Activated T-cell treated with anti-CD3 and anti-CD28 coated beads, Interleukin-2, amount 50 U/mL, for 72 hours (primary cell): ENCODE results near the gene FBXO21. TPM values are rescaled to one million over a fixed set of nuclear protein-coding genes. Genes with fewer than 3 reads are reported as not detected.
"Not testable (repeated sequence)": the region's sequence is repeated elsewhere in the genome, so short reads cannot be mapped to it uniquely, and the experiment has no call there.

Source experiments
- ATAC-seq, 2 donors: fragments of 150-1000 bp; cut with Tn5 transposase; replicated peaks in 1 of 2; 2 replicates each; pipeline ENCODE4 v1.10.0; 2021; ENCODE audit warnings: moderate library complexity in 2 of 2, mild to moderate bottlenecking in 1 of 2
- DNase-seq, 2 donors: peaks; one replicate each; pipeline ENCODE4 v3.0.0; 2021 to 2022; ENCODE audit warnings: mixed read lengths in 1 of 2
- H3K27ac Mint-ChIP-seq: one replicate; pipeline ENCODE4 v1.8.0; 2022; ENCODE audit warnings: mild to moderate bottlenecking, moderate library complexity, mixed read lengths
- H3K27me3 Mint-ChIP-seq: one replicate; pipeline ENCODE4 v1.8.0; 2022; ENCODE audit warnings: low read depth, mixed read lengths
- H3K36me3 Mint-ChIP-seq, 2 donors: one replicate each; pipeline ENCODE4 v1.8.0; 2022; ENCODE audit warnings: mixed read lengths in 2 of 2, mild to moderate bottlenecking in 1 of 2; ENCODE audit not compliant: insufficient read depth in 2 of 2
- H3K4me1 Mint-ChIP-seq: one replicate; pipeline ENCODE4 v1.8.0; 2022; ENCODE audit warnings: low read depth, mixed read lengths
- H3K4me3 Mint-ChIP-seq, 2 donors: one replicate each; pipeline ENCODE4 v1.8.0; 2022; ENCODE audit warnings: mild to moderate bottlenecking in 2 of 2, mixed read lengths in 2 of 2, moderate library complexity in 2 of 2
- H3K9me3 Mint-ChIP-seq, 2 donors: one replicate each; pipeline ENCODE4 v1.8.0; 2022; ENCODE audit warnings: mixed read lengths in 2 of 2
- total RNA-seq, 2 donors: library from RNA; stranded (reverse); gene quantifications; one replicate each; pipeline ENCODE4 v1.2.3, GENCODE V29; 2022

FBXO21 gene
- total RNA-seq = 10 to 100 TPM; 17.2 to 24.7 TPM

GRCh38 chr12:117190210-117190781 is at the start of gene FBXO21:
TSS of gene FBXO21 (minus strand) at chr12:117190470. CDS start at chr12:117190456, 14 bp downstream.
- peaks cover 29% of the 10 kb centered on the region for H3K4me1 Mint-ChIP-seq
- DNase-seq (peak; percentile 93 to 96), ATAC-seq (peak; percentile 97)
- peaks cover 0 to 2% of the 10 kb centered on the region in 2 donors for H3K9me3 Mint-ChIP-seq
- peak within 1 kb of the TSS; percentile 91 for H3K4me3 Mint-ChIP-seq
- H3K27me3 Mint-ChIP-seq = no peaks in the 10 kb centered on the region
- peaks cover 0 to 9% of the 10 kb centered on the region in 2 donors for H3K36me3 Mint-ChIP-seq
- H3K27ac Mint-ChIP-seq = peak within 1 kb of the TSS; percentile 31

GRCh38 chr12:117236456-117237001 is 46.3 kb upstream of the FBXO21 start:
- ATAC-seq (no peak), DNase-seq (peak; percentile 80 to 84)
- Mint-ChIP-seq H3K36me3 (no peaks in the 10 kb centered on the region), H3K27ac (no peak overlapping the region), H3K4me1 (no peaks in the 10 kb centered on the region), H3K27me3 (peaks cover 8% of the 10 kb centered on the region), H3K4me3 (no peak overlapping the region), H3K9me3 (no peaks in the 10 kb centered on the region)

GRCh38 chr12:117235261-117235660 is 45.0 kb upstream of the FBXO21 start:
- Mint-ChIP-seq H3K9me3 (no peaks in the 10 kb centered on the region), H3K36me3 (no peaks in the 10 kb centered on the region), H3K4me3 (no peak overlapping the region), H3K27ac (no peak overlapping the region), H3K4me1 (no peaks in the 10 kb centered on the region), H3K27me3 (peaks cover 15% of the 10 kb centered on the region)
- ATAC-seq = no peak
- no peak for DNase-seq

- no peaks in the 10 kb centered on the region for H3K36me3 Mint-ChIP-seq
- DNase-seq (no peak), ATAC-seq (no peak)
- no peaks in the 10 kb centered on the region for H3K9me3 Mint-ChIP-seq
- peaks cover 15% of the 10 kb centered on the region for H3K27me3 Mint-ChIP-seq
- no peak overlapping the region for H3K4me3 Mint-ChIP-seq
- no peaks in the 10 kb centered on the region for H3K4me1 Mint-ChIP-seq
- no peak overlapping the region for H3K27ac Mint-ChIP-seq
Measured at GRCh38 chr12:117234441-117234840, 44.2 kb upstream of the FBXO21 start.

- H3K4me3 Mint-ChIP-seq = no peak overlapping the region
- no peaks in the 10 kb centered on the region for H3K4me1 Mint-ChIP-seq
- no peaks in the 10 kb centered on the region for H3K36me3 Mint-ChIP-seq
- H3K9me3 Mint-ChIP-seq = no peaks in the 10 kb centered on the region
- ATAC-seq = no peak
- peaks cover 22% of the 10 kb centered on the region for H3K27me3 Mint-ChIP-seq
- no peak overlapping the region for H3K27ac Mint-ChIP-seq
- no peak for DNase-seq
Measured at GRCh38 chr12:117231750-117232149, 41.5 kb upstream of the FBXO21 start.

GRCh38 chr12:117228239-117228638 is 38.0 kb upstream of the FBXO21 start:
- Mint-ChIP-seq H3K4me3 (no peak overlapping the region), H3K4me1 (no peaks in the 10 kb centered on the region), H3K27ac (no peak overlapping the region), H3K27me3 (peaks cover 14% of the 10 kb centered on the region), H3K36me3 (no peaks in the 10 kb centered on the region), H3K9me3 (no peaks in the 10 kb centered on the region)
- no peak for ATAC-seq
- no peak for DNase-seq

GRCh38 chr12:117227000-117227653 is 36.9 kb upstream of the FBXO21 start:
- DNase-seq = no peak
- no peaks in the 10 kb centered on the region for H3K36me3 Mint-ChIP-seq
- no peak for ATAC-seq
- no peak overlapping the region for H3K4me3 Mint-ChIP-seq
- no peaks in the 10 kb centered on the region for H3K9me3 Mint-ChIP-seq
- H3K27ac Mint-ChIP-seq = no peak overlapping the region
- H3K27me3 Mint-ChIP-seq = peaks cover 14% of the 10 kb centered on the region
- no peaks in the 10 kb centered on the region for H3K4me1 Mint-ChIP-seq

GRCh38 chr12:117226505-117226904 is 36.2 kb upstream of the FBXO21 start:
- ATAC-seq = no peak
- DNase-seq = no peak
- no peaks in the 10 kb centered on the region for H3K36me3 Mint-ChIP-seq
- no peaks in the 10 kb centered on the region for H3K9me3 Mint-ChIP-seq
- no peak overlapping the region for H3K27ac Mint-ChIP-seq
- no peak overlapping the region for H3K4me3 Mint-ChIP-seq
- no peaks in the 10 kb centered on the region for H3K4me1 Mint-ChIP-seq
- H3K27me3 Mint-ChIP-seq = peaks cover 14% of the 10 kb centered on the region

- Mint-ChIP-seq H3K27me3 (peaks cover 8% of the 10 kb centered on the region), H3K4me1 (no peaks in the 10 kb centered on the region), H3K4me3 (no peak overlapping the region), H3K9me3 (no peaks in the 10 kb centered on the region), H3K27ac (no peak overlapping the region), H3K36me3 (no peaks in the 10 kb centered on the region)
- no peak for DNase-seq
- no peak for ATAC-seq
Measured at GRCh38 chr12:117225179-117225578, 34.9 kb upstream of the FBXO21 start.

GRCh38 chr12:117220947-117221346 is 30.7 kb upstream of the FBXO21 start:
- H3K9me3 Mint-ChIP-seq, ATAC-seq: not testable (repeated sequence)

GRCh38 chr12:117218149-117218548 is 27.9 kb upstream of the FBXO21 start:
- no peak for DNase-seq
- no peak overlapping the region for H3K27ac Mint-ChIP-seq
- no peaks in the 10 kb centered on the region for H3K4me1 Mint-ChIP-seq
- ATAC-seq = no peak
- H3K4me3 Mint-ChIP-seq = no peak overlapping the region
- H3K36me3 Mint-ChIP-seq = no peaks in the 10 kb centered on the region
- no peaks in the 10 kb centered on the region for H3K27me3 Mint-ChIP-seq
- H3K9me3 Mint-ChIP-seq = no peaks in the 10 kb centered on the region

More at GRCh38 chr12:117220947-117221346, 30.7 kb upstream of the FBXO21 start:
- not testable (repeated sequence) for H3K4me3 Mint-ChIP-seq, H3K27ac Mint-ChIP-seq, H3K36me3 Mint-ChIP-seq, H3K4me1 Mint-ChIP-seq, DNase-seq, H3K27me3 Mint-ChIP-seq

GRCh38 chr12:117216686-117217085 is 26.4 kb upstream of the FBXO21 start:
- no peak overlapping the region for H3K27ac Mint-ChIP-seq
- ATAC-seq (no peak), DNase-seq (no peak)
- H3K4me1 Mint-ChIP-seq = no peaks in the 10 kb centered on the region
- no peaks in the 10 kb centered on the region for H3K36me3 Mint-ChIP-seq
- peaks cover 1% of the 10 kb centered on the region for H3K27me3 Mint-ChIP-seq
- no peak overlapping the region for H3K4me3 Mint-ChIP-seq
- H3K9me3 Mint-ChIP-seq = no peaks in the 10 kb centered on the region

GRCh38 chr12:117214797-117215196 is 24.5 kb upstream of the FBXO21 start:
- DNase-seq (no peak), ATAC-seq (no peak)
- H3K4me1 Mint-ChIP-seq = no peaks in the 10 kb centered on the region
- no peak overlapping the region for H3K4me3 Mint-ChIP-seq
- H3K27ac Mint-ChIP-seq = no peak overlapping the region
- no peaks in the 10 kb centered on the region for H3K36me3 Mint-ChIP-seq
- peaks cover 8% of the 10 kb centered on the region for H3K27me3 Mint-ChIP-seq
- no peaks in the 10 kb centered on the region for H3K9me3 Mint-ChIP-seq
